PC-9 (cell line): ENCODE data around the gene NATD1. TPM values are rescaled to one million over a fixed set of nuclear protein-coding genes. Genes with fewer than 3 reads are reported as not detected.

ENCODE experiments used
- BruUV-seq: library from RNA; stranded (reverse); fragments of 400-500 nt; replicated peaks from 2 replicates; lab custom pipeline; 2021; lab: Mats Ljungman, UMichigan
- CTCF ChIA-PET: fragments of 300-600 bp; sonication (Branson Sonifier 250); formaldehyde crosslinking; loops from one replicate; lab custom pipeline; 2022; ENCODE audit warnings: antibody characterized with exemption; lab: Charles Lee
- POLR2A ChIA-PET: fragments of 300-600 bp; sonication (Branson Sonifier 250); formaldehyde crosslinking; loops from one replicate; lab custom pipeline; 2022; ENCODE audit warnings: antibody characterized with exemption; ENCODE audit not compliant: unreplicated experiment; lab: Charles Lee
- DNase-seq, 2 experiments: peaks; one replicate each; pipeline versions ENCODE4 v3.0.0 to v3.0.0-alpha.2; 2015 to 2022; ENCODE audit warnings: mixed read lengths in 1 of 2
- H2AFZ ChIP-seq: fragments of 200-600 bp; sonication (generic); 2 replicates; pipeline ENCODE4 v1.8.1; 2017; ENCODE audit warnings: antibody characterized with exemption
- H3F3A ChIP-seq: fragments of 200-600 bp; sonication (generic); 2 replicates; pipeline ENCODE4 v1.8.1; 2017; ENCODE audit warnings: antibody characterized with exemption, mild to moderate bottlenecking, low read depth; ENCODE audit not compliant: insufficient read depth
- H3K27ac ChIP-seq: fragments of 200-600 bp; sonication (generic); 2 replicates; pipeline ENCODE4 v1.6.1; 2016; ENCODE audit warnings: mixed run types
- H3K27me3 ChIP-seq: fragments of 200-600 bp; sonication (generic); 2 replicates; pipeline ENCODE4 v1.6.1; 2016; ENCODE audit warnings: low read depth, mixed run types; ENCODE audit not compliant: insufficient read depth
- H3K36me3 ChIP-seq: fragments of 200-600 bp; sonication (generic); 2 replicates; pipeline ENCODE4 v1.6.1; 2016; ENCODE audit warnings: low read depth, mixed run types
- H3K4me1 ChIP-seq: fragments of 200-600 bp; sonication (generic); replicated peaks from 2 replicates; pipeline ENCODE4 v1.6.1; 2016; ENCODE audit warnings: mixed run types; ENCODE audit not compliant: insufficient read depth
- H3K4me2 ChIP-seq: fragments of 200-600 bp; sonication (generic); 2 replicates; pipeline ENCODE4 v1.6.1; 2017; ENCODE audit warnings: mixed run types
- H3K4me3 ChIP-seq: fragments of 200-600 bp; sonication (generic); 2 replicates; pipeline ENCODE4 v1.6.1; 2016; ENCODE audit warnings: mixed run types
- H3K79me2 ChIP-seq: fragments of 200-600 bp; sonication (generic); 2 replicates; pipeline ENCODE4 v1.6.1; 2017; ENCODE audit warnings: low read depth, mixed run types
- H3K9me2 ChIP-seq: fragments of 200-600 bp; sonication (generic); 2 replicates; pipeline ENCODE4 v1.8.1; 2017; ENCODE audit warnings: mild to moderate bottlenecking; ENCODE audit not compliant: insufficient read depth
- H3K9me3 ChIP-seq: fragments of 200-600 bp; sonication (generic); 2 replicates; pipeline ENCODE4 v1.8.1; 2016; ENCODE audit warnings: low read depth; ENCODE audit not compliant: insufficient read depth
- H4K20me1 ChIP-seq: fragments of 200-600 bp; sonication (generic); 2 replicates; pipeline ENCODE4 v1.8.1; 2017; ENCODE audit not compliant: insufficient read depth
- EZH2 ChIP-seq: fragments of 200-600 bp; sonication (generic); IDR thresholded peaks from 2 replicates; pipeline ENCODE4 v1.8.0; 2017; ENCODE audit warnings: antibody characterized with exemption, low read depth
- intact Hi-C: fragments of 100-400 bp; cut with micrococcal nuclease; formaldehyde crosslinking; loops from one replicate; pipeline ENCODE4 v1.10.0; 2022; ENCODE audit not compliant: unreplicated experiment
- total RNA-seq: library from RNA; stranded (reverse); gene quantifications from 2 replicates; pipeline ENCODE4 v1.2.3, GENCODE V29; 2021
- TF ChIP-seq, protein P1 (sequence below): fragments of 200-600 bp; sonication (generic); conservative IDR thresholded peaks from 2 replicates; pipeline ENCODE4 v1.6.1; 2017; ENCODE audit warnings: mixed run types, antibody characterized with exemption, mild to moderate bottlenecking, moderate library complexity

NATD1 gene
- total RNA-seq, 1 experiment from 2014 or later = 5.4 TPM

DNA sequence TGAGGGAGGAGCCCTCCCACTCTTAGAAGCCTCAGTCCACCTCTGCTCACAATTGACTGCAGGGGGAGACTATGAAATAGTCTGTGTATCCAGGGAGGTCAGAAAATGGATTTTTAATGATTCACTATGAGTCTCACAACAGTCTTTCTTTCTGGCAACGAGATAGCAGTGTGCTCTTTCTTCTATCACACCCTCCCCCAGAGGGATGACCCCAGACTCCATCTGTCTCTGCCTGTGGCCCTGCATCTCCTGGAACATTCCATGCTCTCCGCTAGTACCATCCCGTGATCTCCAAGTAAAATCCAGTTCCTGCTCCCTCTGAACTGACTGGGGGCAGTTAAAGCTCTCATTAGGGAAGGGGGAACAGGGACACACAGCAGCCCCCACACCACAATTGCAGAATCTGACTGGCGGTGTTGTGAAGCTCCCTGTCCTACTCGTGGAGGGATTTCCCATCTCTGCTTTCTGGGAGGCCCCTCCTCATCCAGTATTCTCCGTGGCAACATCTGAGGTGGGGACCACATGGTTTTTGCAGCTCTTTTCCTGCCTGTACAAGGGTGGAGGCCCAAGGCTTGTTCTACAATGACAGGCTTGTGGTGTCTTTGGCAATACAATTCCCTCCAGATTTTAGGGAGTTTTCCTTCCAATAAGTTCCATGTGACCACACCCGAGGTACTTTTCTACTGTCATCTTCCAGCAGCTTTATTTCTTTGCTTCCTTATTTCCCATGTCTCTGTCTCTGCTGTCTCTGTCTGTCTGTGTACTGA is 19.4 kb downstream of the NATD1 start:
- Histone ChIP-seq H3K27ac (no peak overlapping the region), H3K79me2 (no peaks in the 10 kb centered on the region), H3K9me2 (no peaks in the 10 kb centered on the region), H3K36me3 (no peaks in the 10 kb centered on the region), H3K27me3 (no peaks in the 10 kb centered on the region), H3K4me2 (no peak overlapping the region), H3K4me1 (no peaks in the 10 kb centered on the region), H2AFZ (no peak overlapping the region), H3F3A (no peaks in the 10 kb centered on the region), H3K4me3 (no peak overlapping the region), H3K9me3 (no peaks in the 10 kb centered on the region), H4K20me1 (no peaks in the 10 kb centered on the region)
- POLR2A ChIA-PET = no interaction called here
- CTCF ChIA-PET = no interaction called here
- intact Hi-C loops = no loop called here
- TF ChIP-seq, protein P1, sequence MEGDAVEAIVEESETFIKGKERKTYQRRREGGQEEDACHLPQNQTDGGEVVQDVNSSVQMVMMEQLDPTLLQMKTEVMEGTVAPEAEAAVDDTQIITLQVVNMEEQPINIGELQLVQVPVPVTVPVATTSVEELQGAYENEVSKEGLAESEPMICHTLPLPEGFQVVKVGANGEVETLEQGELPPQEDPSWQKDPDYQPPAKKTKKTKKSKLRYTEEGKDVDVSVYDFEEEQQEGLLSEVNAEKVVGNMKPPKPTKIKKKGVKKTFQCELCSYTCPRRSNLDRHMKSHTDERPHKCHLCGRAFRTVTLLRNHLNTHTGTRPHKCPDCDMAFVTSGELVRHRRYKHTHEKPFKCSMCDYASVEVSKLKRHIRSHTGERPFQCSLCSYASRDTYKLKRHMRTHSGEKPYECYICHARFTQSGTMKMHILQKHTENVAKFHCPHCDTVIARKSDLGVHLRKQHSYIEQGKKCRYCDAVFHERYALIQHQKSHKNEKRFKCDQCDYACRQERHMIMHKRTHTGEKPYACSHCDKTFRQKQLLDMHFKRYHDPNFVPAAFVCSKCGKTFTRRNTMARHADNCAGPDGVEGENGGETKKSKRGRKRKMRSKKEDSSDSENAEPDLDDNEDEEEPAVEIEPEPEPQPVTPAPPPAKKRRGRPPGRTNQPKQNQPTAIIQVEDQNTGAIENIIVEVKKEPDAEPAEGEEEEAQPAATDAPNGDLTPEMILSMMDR = no peak
- no peak for TF ChIP-seq EZH2
- DNase-seq = no peak
- BruUV-seq = no TSS peak

DNA sequence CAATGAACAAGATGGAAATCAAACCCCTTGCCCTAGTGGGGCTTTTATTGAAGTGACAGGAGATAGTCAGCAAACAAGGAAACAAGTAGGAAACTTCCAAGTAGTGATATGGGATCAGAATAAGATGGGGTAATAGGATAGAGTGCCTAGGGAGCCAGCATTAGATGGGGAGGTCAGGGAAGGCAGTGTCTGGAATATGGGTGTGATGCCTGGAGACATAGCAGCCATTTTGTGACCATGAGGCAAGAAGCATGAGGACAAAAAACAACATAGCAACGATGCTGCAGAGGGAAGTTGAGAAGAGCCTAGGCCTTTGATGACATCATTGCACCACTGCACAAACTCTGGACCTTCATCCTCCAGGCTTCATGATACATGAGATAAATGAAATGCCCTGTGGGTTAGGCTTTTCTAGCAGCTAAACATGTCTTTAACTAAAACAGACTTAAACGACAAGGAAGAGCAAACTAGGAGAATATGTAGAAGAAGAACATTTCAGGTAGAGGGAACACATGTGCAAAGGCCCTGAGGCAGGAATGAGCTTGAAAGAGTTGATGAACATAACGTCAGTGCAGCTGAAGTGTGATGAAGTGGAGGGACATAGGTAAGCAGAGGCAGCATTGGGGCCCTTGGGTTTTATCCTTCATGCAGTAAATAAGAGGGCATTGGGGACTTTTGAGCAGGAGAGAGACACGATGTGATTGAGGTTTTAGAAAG is 21.0 kb downstream of the NATD1 start:
- Histone ChIP-seq H3K4me3 (no peak overlapping the region), H3K9me3 (no peaks in the 10 kb centered on the region), H3K4me2 (no peak overlapping the region), H3K4me1 (no peaks in the 10 kb centered on the region), H3K36me3 (no peaks in the 10 kb centered on the region), H3K27me3 (no peaks in the 10 kb centered on the region), H3K79me2 (no peaks in the 10 kb centered on the region), H3K9me2 (no peaks in the 10 kb centered on the region), H2AFZ (no peak overlapping the region), H4K20me1 (no peaks in the 10 kb centered on the region), H3F3A (no peaks in the 10 kb centered on the region), H3K27ac (no peak overlapping the region)
- intact Hi-C loops = no loop called here
- TF ChIP-seq, protein P1 = no peak
- no peak for TF ChIP-seq EZH2
- no TSS peak for BruUV-seq
- POLR2A ChIA-PET = no interaction called here
- no peak for DNase-seq
- CTCF ChIA-PET = no interaction called here

DNA sequence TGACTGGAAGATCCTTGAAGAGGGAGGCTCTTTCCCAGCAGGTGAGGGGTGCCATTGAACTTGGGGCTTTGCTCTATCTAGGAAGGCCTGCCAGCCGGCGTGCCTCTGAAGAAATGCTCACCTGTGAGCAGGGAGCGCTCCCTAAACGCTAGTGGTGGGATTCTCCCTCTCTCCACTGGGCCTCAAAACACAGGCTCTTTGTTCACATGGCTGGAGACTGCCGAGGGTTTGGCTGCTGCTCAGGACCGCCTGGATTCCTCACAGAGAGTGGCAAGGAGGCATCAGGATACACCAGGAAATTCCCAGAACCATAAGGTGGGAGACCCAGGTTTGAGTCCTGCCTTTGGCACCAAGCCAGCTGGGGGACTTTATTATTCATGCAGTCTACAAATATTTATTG is 21.7 kb downstream of the NATD1 start:
- Histone ChIP-seq H3K27me3 (no peaks in the 10 kb centered on the region), H4K20me1 (no peaks in the 10 kb centered on the region), H3K4me3 (no peak overlapping the region), H3K79me2 (no peaks in the 10 kb centered on the region), H3K36me3 (no peaks in the 10 kb centered on the region), H3K27ac (no peak overlapping the region), H3F3A (no peaks in the 10 kb centered on the region), H3K9me2 (no peaks in the 10 kb centered on the region), H3K4me1 (no peaks in the 10 kb centered on the region), H3K9me3 (no peaks in the 10 kb centered on the region), H3K4me2 (no peak overlapping the region), H2AFZ (no peak overlapping the region)
- BruUV-seq = no TSS peak
- ChIA-PET CTCF (no interaction called here), POLR2A (no interaction called here)
- TF ChIP-seq, protein P1 = no peak
- TF ChIP-seq EZH2 = no peak
- intact Hi-C loops = no loop called here
- DNase-seq = no peak
